ENCODE data around the gene CMTR1.

Gene CMTR1

DNA sequence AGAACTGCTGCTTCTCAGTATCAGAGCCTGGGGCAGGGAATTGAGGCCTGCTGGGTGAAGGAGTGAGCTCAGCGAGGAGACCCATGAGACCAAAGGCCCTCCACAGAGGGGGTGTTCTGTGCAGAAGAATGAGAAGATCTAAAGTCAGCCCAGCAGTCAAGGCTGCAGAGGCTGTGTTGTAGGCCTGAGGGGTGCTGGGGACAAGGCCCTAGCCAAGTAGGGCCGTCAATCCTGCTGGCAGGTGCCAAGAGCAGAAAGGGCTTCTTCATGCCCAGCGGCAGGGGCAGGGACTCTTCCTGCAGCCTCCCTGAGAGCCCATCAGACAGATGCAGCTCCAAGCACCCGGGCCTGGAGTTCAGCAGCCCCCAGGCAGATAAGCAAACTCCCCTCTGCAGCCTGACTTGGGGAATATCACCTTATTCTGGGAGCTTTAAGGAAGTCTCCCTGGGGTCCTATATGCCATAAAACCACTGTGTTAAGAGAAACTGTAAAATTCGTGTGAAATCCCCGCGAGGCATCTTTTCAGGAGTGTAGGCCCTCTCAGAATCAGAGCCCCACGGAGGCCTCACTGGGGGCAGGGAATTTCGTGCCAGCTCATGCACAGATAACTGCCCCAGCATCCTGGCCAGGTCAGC lies 57.6 kb downstream of the CMTR1 start:
- H3K4me3 ChIP-seq (replicated peaks; ENCODE audit: insufficient read depth, low read length), result no peak overlapping the region
- H3K27ac ChIP-seq (replicated peaks), result no peak overlapping the region
- no peak for DNase-seq (ENCODE audit: low read depth in 1 of 2, low spot score in 1 of 2)
- H3K27me3 ChIP-seq (ENCODE audit: insufficient read depth, poor library complexity, severe bottlenecking), result no peaks in the 10 kb centered on the region
- TF ChIP-seq, protein P1, sequence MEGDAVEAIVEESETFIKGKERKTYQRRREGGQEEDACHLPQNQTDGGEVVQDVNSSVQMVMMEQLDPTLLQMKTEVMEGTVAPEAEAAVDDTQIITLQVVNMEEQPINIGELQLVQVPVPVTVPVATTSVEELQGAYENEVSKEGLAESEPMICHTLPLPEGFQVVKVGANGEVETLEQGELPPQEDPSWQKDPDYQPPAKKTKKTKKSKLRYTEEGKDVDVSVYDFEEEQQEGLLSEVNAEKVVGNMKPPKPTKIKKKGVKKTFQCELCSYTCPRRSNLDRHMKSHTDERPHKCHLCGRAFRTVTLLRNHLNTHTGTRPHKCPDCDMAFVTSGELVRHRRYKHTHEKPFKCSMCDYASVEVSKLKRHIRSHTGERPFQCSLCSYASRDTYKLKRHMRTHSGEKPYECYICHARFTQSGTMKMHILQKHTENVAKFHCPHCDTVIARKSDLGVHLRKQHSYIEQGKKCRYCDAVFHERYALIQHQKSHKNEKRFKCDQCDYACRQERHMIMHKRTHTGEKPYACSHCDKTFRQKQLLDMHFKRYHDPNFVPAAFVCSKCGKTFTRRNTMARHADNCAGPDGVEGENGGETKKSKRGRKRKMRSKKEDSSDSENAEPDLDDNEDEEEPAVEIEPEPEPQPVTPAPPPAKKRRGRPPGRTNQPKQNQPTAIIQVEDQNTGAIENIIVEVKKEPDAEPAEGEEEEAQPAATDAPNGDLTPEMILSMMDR (IDR thresholded peaks at IDR 0.05; ENCODE audit: insufficient read depth, low read length), result no peak
- TF ChIP-seq SPI1 (IDR thresholded peaks at IDR 0.05; ENCODE audit: borderline replicate concordance, low read depth) (no peak), GABPA (IDR thresholded peaks at IDR 0.05; ENCODE audit: low read depth) (no peak), POLR2AphosphoS5 (IDR thresholded peaks at IDR 0.05; ENCODE audit: low read depth) (no peak)
- TF ChIP-seq, protein P2, sequence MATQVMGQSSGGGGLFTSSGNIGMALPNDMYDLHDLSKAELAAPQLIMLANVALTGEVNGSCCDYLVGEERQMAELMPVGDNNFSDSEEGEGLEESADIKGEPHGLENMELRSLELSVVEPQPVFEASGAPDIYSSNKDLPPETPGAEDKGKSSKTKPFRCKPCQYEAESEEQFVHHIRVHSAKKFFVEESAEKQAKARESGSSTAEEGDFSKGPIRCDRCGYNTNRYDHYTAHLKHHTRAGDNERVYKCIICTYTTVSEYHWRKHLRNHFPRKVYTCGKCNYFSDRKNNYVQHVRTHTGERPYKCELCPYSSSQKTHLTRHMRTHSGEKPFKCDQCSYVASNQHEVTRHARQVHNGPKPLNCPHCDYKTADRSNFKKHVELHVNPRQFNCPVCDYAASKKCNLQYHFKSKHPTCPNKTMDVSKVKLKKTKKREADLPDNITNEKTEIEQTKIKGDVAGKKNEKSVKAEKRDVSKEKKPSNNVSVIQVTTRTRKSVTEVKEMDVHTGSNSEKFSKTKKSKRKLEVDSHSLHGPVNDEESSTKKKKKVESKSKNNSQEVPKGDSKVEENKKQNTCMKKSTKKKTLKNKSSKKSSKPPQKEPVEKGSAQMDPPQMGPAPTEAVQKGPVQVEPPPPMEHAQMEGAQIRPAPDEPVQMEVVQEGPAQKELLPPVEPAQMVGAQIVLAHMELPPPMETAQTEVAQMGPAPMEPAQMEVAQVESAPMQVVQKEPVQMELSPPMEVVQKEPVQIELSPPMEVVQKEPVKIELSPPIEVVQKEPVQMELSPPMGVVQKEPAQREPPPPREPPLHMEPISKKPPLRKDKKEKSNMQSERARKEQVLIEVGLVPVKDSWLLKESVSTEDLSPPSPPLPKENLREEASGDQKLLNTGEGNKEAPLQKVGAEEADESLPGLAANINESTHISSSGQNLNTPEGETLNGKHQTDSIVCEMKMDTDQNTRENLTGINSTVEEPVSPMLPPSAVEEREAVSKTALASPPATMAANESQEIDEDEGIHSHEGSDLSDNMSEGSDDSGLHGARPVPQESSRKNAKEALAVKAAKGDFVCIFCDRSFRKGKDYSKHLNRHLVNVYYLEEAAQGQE (IDR thresholded peaks at IDR 0.05; ENCODE audit: insufficient replicate concordance, low read depth), result no peak

DNA sequence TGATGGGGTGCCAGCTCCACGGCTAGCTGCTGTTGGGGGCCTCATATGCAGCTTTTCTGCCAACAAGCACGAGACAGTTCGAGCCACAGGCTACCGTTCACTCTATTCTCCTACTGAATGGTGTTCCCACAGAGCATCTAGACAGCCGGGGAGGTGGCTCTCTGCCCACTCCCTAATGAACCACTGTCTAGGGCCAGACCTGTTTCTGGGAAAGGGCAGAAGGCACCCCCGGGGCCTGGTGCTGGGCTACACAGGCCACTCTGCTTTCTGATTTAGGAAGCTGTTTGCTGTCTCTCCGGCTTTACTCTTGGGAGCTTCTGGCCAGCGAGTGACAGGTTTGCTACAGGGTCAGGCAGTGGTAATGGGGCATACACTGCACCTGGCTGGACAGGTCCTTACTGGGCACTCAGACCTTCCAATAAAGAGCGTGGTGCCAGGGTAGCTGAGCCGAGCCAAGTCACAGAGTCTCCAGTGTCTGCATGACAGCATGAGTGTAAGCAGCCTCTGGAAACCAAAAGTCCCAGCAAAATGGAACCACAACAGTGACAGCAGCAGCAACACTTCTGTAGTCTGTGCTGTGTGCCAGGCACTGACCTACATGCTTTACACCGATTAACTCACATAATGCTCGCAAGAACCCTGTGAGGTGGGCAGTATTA lies 58.3 kb downstream of the CMTR1 start:
- no peak for DNase-seq (ENCODE audit: low read depth in 1 of 2, low spot score in 1 of 2)
- TF ChIP-seq, protein P2 (IDR thresholded peaks at IDR 0.05; ENCODE audit: insufficient replicate concordance, low read depth), result no peak
- TF ChIP-seq, protein P1 (IDR thresholded peaks at IDR 0.05; ENCODE audit: insufficient read depth, low read length), result no peak
- TF ChIP-seq SPI1 (IDR thresholded peaks at IDR 0.05; ENCODE audit: borderline replicate concordance, low read depth), result no peak
- no peak for TF ChIP-seq POLR2AphosphoS5 (IDR thresholded peaks at IDR 0.05; ENCODE audit: low read depth)
- TF ChIP-seq GABPA (IDR thresholded peaks at IDR 0.05; ENCODE audit: low read depth), result no peak
- Histone ChIP-seq H3K27me3 (ENCODE audit: insufficient read depth, poor library complexity, severe bottlenecking) (no peaks in the 10 kb centered on the region), H3K27ac (replicated peaks) (no peak overlapping the region), H3K4me3 (replicated peaks; ENCODE audit: insufficient read depth, low read length) (no peak overlapping the region)

DNA sequence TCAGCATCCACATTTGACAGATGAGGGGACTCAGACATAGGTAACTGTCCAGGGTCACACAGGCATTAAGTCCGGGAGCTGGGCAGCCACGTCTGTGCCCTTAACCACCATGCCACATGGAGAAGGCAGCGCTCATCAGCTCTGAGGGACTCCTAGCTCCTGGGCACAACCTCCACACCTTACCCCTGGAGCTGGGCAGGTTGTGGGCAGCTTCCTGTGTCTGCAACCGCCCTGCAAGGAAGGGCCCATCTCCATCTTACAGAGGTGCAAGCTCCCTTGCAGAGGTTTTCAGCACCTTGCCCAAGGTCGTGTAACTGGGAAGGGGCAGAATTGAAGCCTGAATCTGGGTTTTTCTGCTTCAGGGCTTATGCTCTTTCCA lies 58.8 kb downstream of the CMTR1 start:
- no peaks in the 10 kb centered on the region for H3K27me3 ChIP-seq (ENCODE audit: insufficient read depth, poor library complexity, severe bottlenecking)
- no peak overlapping the region for H3K27ac ChIP-seq (replicated peaks)
- DNase-seq (ENCODE audit: low read depth in 1 of 2, low spot score in 1 of 2), result no peak
- H3K4me3 ChIP-seq (replicated peaks; ENCODE audit: insufficient read depth, low read length), result no peak overlapping the region
- TF ChIP-seq SPI1 (IDR thresholded peaks at IDR 0.05; ENCODE audit: borderline replicate concordance, low read depth) (no peak), POLR2AphosphoS5 (IDR thresholded peaks at IDR 0.05; ENCODE audit: low read depth) (no peak), GABPA (IDR thresholded peaks at IDR 0.05; ENCODE audit: low read depth) (no peak)
- TF ChIP-seq, protein P1 (IDR thresholded peaks at IDR 0.05; ENCODE audit: insufficient read depth, low read length), result no peak
- TF ChIP-seq, protein P2 (IDR thresholded peaks at IDR 0.05; ENCODE audit: insufficient replicate concordance, low read depth), result no peak
